Natural killer cell (primary cell): ENCODE measurements around the gene SLC39A11. TPM values are rescaled to one million over a fixed set of nuclear protein-coding genes. Genes with fewer than 3 reads are reported as not detected.

Experiments
- ATAC-seq, 3 donors: fragments of 150-1000 bp in 2 of 3; fragments of 200-7000 bp in 1 of 3; cut with Tn5 transposase; 1 replicate in 1 of 3; 2 replicates in 2 of 3; pipeline ENCODE4 v1.10.0; 2021; ENCODE audit warnings: mild to moderate bottlenecking in 2 of 3, moderate library complexity in 2 of 3
- DNase-seq, 2 donors: peaks; one replicate each; pipeline versions ENCODE4 v3.0.0 to v3.0.0-alpha.2; 2013 to 2021; ENCODE audit warnings: mixed read lengths in 1 of 2
- H3K27ac ChIP-seq: one replicate; pipeline ENCODE4 v1.5.1; 2013; ENCODE audit warnings: mild to moderate bottlenecking, low read length
- H3K27me3 ChIP-seq: one replicate; pipeline ENCODE4 v1.6.1; 2013; ENCODE audit warnings: low read length; ENCODE audit not compliant: control insufficient read depth, insufficient read depth
- H3K36me3 ChIP-seq: one replicate; pipeline ENCODE4 v1.6.1; 2013; ENCODE audit warnings: low read length; ENCODE audit not compliant: control insufficient read depth, insufficient read depth
- H3K4me1 ChIP-seq: one replicate; pipeline ENCODE4 v1.6.1; 2013; ENCODE audit warnings: low read length; ENCODE audit not compliant: control insufficient read depth, insufficient read depth
- H3K4me3 ChIP-seq: one replicate; pipeline ENCODE4 v1.5.1; 2013; ENCODE audit warnings: low read length
- H3K9me3 ChIP-seq: one replicate; pipeline ENCODE4 v1.6.1; 2013; ENCODE audit warnings: low read length; ENCODE audit not compliant: control insufficient read depth, insufficient read depth
- H3K27ac Mint-ChIP-seq, 2 donors: one replicate each; pipeline ENCODE4 v1.8.0; 2022; ENCODE audit warnings: mild to moderate bottlenecking in 2 of 2, mixed read lengths in 2 of 2, moderate library complexity in 1 of 2
- H3K27me3 Mint-ChIP-seq, 2 donors: one replicate each; pipeline ENCODE4 v1.8.0; 2022; ENCODE audit warnings: low read depth in 2 of 2, mixed read lengths in 2 of 2
- H3K36me3 Mint-ChIP-seq: one replicate; pipeline ENCODE4 v1.8.0; 2022; ENCODE audit warnings: mixed read lengths
- H3K4me1 Mint-ChIP-seq, 2 donors: one replicate each; pipeline ENCODE4 v1.8.0; 2022; ENCODE audit warnings: mixed read lengths in 2 of 2
- H3K4me3 Mint-ChIP-seq: one replicate; pipeline ENCODE4 v1.8.0; 2022; ENCODE audit warnings: mild to moderate bottlenecking, moderate library complexity, mixed read lengths
- H3K9me3 Mint-ChIP-seq, 2 donors: one replicate each; pipeline ENCODE4 v1.8.0; 2022; ENCODE audit warnings: mixed read lengths in 2 of 2
- WGBS: methylation state at CpG from one replicate; pipeline ENCODE4 v1.1.7; 2013; ENCODE audit warnings: missing lambda C conversion rate; ENCODE audit not compliant: insufficient coverage; 5-methylcytosine and 5-hydroxymethylcytosine counted together
- intact Hi-C: fragments of 100-400 bp; cut with micrococcal nuclease; formaldehyde crosslinking; loops from one replicate; pipeline ENCODE4 v1.14.2; 2022
- total RNA-seq, 4 donors: library from RNA; stranded (reverse); fragments of 120-200 nt in 1 of 4; gene quantifications; one replicate each; pipeline versions ENCODE4 v1.2.3 to v1.2.4, GENCODE V29; 2013 to 2022
- TF ChIP-seq, protein P1 (sequence below): fragments of 200-600 bp; IDR thresholded peaks from one replicate; pipeline ENCODE4 v1.8.0; 2022; ENCODE audit warnings: antibody characterized with exemption

Gene SLC39A11
- total RNA-seq, 3 donors from 2014 or later (not counting 1 experiment from before 2014, with no cell fraction given), result 32.6 to 44.9 (median 39.4) TPM

DNA sequence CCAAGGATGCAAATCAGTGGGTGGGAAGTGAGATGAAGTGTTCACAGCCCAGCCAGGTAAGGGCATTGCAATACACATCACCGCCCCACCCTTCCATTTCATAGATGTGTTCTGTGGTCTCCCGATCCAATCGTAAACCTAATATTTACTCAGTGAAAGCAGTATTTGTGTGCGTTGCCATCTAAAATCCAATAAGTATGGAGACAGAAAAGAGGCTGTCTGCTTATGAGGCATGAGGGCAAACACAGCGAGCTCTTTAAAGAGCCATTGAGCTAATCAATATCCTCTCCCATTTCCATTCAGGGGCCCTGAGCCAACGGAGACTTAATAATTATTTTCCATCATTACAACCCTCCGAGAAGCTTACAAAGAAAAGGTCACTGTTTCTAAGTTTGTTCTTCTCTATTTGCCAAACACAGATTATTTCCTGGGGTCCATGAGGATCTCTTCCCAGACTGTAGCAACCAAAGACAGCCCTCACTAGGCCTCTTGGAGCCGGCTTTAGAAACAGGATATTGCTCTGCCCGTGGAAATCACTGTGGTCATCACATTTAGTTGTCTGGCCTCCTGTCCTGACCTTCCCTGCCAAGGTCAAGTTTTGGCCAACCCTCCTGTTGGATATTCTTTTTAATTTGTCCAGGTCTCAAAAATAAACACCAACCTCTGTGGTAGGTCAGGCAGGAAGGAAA, 120.1 kb downstream of the SLC39A11 start:
- Mint-ChIP-seq H3K9me3 (no peaks in the 10 kb centered on the region), H3K4me1 (peaks cover 36 to 43% of the 10 kb centered on the region in 2 donors), H3K27me3 (no peaks in the 10 kb centered on the region), H3K4me3 (no peak overlapping the region), H3K27ac (no peak overlapping the region), H3K36me3 (no peaks in the 10 kb centered on the region)
- TF ChIP-seq, protein P1, sequence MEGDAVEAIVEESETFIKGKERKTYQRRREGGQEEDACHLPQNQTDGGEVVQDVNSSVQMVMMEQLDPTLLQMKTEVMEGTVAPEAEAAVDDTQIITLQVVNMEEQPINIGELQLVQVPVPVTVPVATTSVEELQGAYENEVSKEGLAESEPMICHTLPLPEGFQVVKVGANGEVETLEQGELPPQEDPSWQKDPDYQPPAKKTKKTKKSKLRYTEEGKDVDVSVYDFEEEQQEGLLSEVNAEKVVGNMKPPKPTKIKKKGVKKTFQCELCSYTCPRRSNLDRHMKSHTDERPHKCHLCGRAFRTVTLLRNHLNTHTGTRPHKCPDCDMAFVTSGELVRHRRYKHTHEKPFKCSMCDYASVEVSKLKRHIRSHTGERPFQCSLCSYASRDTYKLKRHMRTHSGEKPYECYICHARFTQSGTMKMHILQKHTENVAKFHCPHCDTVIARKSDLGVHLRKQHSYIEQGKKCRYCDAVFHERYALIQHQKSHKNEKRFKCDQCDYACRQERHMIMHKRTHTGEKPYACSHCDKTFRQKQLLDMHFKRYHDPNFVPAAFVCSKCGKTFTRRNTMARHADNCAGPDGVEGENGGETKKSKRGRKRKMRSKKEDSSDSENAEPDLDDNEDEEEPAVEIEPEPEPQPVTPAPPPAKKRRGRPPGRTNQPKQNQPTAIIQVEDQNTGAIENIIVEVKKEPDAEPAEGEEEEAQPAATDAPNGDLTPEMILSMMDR, result no peak
- Histone ChIP-seq H3K9me3 (no peaks in the 10 kb centered on the region), H3K36me3 (no peaks in the 10 kb centered on the region), H3K4me3 (no peak overlapping the region), H3K27me3 (no peaks in the 10 kb centered on the region), H3K4me1 (no peaks in the 10 kb centered on the region), H3K27ac (no peak overlapping the region)
- DNase-seq (no peak), ATAC-seq (no peak)
- intact Hi-C loops, result no loop called here
- WGBS, result 92% methylated on average over 9 of the region's 9 CpGs

DNA sequence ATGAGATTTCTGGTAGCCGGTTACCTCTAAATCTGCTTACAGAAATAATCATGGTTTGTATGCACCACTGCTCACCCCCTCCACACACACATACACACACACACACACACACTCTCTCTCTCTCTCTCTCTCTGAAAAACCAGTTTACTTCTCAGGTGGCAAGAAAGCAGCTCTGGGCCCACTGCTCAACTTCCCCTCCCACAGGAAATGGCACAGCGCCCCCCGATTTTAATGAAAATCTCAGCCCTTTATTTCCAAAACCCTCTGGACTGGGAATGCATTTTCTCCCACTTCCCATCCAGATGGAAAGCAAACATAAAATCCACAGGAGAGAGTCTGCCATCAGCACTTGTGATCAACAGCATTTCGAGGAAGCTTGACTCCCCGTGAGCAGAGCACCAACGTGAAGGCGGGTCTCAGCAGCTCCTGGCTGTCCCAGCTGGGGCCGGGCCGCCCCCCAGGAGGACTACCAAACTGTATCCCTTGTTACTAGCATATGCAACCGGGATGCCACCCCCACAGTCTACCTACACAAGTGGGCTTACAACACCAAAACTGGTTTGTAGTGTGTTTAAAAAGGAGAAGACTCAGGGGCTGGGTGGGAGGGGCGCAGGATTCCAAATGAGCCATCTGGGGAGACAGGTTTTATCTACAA, 121.1 kb downstream of the SLC39A11 start:
- no peaks in the 10 kb centered on the region for H3K27me3 ChIP-seq
- DNase-seq (no peak), ATAC-seq (no peak)
- Mint-ChIP-seq H3K4me1 (peaks cover 29 to 40% of the 10 kb centered on the region in 2 donors), H3K4me3 (no peak overlapping the region), H3K36me3 (no peaks in the 10 kb centered on the region), H3K9me3 (no peaks in the 10 kb centered on the region), H3K27ac (no peak overlapping the region), H3K27me3 (no peaks in the 10 kb centered on the region)
- no peaks in the 10 kb centered on the region for H3K4me1 ChIP-seq
- no peaks in the 10 kb centered on the region for H3K9me3 ChIP-seq
- TF ChIP-seq, protein P1, result no peak
- WGBS, result 85% methylated on average over 10 of the region's 11 CpGs
- no peak overlapping the region for H3K27ac ChIP-seq
- H3K36me3 ChIP-seq, result no peaks in the 10 kb centered on the region
- intact Hi-C loops, result no loop called here
- H3K4me3 ChIP-seq, result no peak overlapping the region

DNA sequence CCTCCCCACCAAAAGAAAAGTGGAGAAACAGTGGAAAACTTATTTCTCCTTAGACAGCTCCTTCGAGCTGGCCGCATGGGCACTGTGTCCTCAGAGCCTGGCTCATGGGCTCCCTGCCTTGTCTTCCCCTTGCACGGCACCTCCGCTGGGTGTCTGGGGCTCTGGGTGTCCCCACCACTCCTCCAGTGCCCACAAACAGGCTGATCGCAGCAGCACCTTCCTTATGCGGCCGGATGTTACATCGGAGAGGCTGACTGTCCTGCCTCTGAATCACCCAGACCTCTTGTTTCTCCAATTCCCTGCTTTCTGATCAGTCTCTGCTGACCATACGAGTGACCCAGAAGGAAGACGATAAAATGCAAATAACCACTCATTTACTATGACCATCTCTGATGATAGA, 121.7 kb downstream of the SLC39A11 start:
- Histone ChIP-seq H3K36me3 (no peaks in the 10 kb centered on the region), H3K27ac (no peak overlapping the region), H3K27me3 (no peaks in the 10 kb centered on the region), H3K9me3 (no peaks in the 10 kb centered on the region), H3K4me3 (no peak overlapping the region), H3K4me1 (no peaks in the 10 kb centered on the region)
- no peak for ATAC-seq
- Mint-ChIP-seq H3K4me3 (no peak overlapping the region), H3K36me3 (no peaks in the 10 kb centered on the region), H3K4me1 (peaks cover 29 to 40% of the 10 kb centered on the region in 2 donors), H3K27me3 (no peaks in the 10 kb centered on the region), H3K9me3 (no peaks in the 10 kb centered on the region), H3K27ac (no peak overlapping the region)
- TF ChIP-seq, protein P1, result no peak
- 95% methylated on average over 10 of the region's 10 CpGs for WGBS
- no peak for DNase-seq
- intact Hi-C loops, result no loop called here
